GM18526 (cell line): ENCODE data around the gene RAPGEF1.

ENCODE experiments used
- POLR2A ChIP-seq: IDR thresholded peaks from 3 replicates; pipeline ENCODE4 v1.6.1; 2011; ENCODE audit not compliant: insufficient read length; ENCODE audit errors: extremely low read depth

RAPGEF1 gene

GRCh38 chr9:131757549-131757948, 17.7 kb upstream of the RAPGEF1 start:
- TF ChIP-seq POLR2A, result no peak

DNA sequence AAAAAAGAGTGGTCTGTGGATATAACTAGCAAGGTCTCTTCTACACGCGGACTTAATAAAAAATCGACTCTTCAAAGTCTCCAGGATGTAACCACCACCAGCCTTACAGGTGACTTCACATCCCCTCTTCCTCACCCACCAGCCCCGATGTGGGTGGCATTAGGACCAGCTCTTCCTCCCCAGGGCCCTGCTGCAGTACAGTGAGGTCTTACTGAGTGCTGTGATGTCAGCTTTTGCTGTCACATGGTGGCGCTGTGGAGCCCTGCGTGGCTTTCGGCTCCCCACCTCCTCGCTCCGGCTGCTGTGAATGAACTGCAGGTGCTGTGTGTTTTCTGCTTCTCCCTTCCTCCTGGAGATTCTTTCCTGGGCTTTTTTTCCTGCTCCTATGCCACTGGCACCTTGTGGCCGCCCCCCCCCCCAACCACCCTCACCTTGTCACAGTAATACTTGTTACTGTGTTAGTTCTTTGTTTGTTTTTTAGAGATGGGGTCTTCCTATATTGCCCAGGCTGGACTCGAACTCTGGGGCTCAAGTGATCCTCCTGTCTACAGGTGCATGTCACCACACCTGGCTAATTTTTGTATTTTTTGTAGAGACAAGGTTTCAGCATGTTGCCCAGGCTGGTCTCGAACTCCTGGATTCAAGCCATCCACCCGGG, 15.8 kb upstream of the RAPGEF1 start:
- no peak for TF ChIP-seq POLR2A

GRCh38 chr9:131754846-131755245, 15.0 kb upstream of the RAPGEF1 start:
- TF ChIP-seq POLR2A, result no peak

DNA sequence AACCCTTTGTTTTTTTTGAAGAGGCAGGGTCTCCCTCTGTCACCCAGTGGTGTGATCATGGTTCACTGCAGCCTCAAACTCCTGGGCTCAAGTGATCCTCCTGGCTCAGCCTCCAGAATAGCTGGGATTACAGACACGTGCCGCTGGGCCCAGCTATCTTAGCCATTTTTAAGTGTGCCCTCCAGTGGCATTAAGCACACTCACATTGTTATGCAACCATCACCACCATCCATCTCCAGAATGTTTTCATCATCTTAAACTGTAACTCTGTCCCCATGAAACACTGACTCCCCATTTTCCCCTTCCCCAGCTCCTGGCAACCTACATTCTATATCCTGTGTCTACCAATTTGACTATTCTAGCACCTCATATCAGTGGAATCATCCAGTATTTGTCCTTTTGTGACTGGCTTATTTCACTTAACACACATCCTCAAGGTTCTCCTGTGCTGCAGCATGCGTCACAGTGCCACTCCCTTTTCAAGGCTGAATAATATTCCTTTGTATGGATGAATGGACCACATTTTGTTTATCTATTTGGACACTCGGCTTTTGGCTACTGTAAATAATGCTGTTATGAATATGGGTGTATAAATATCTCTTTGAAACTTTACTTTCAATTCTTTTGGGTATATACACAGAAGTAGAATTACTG, 12.5 kb upstream of the RAPGEF1 start:
- no peak for TF ChIP-seq POLR2A

GRCh38 chr9:131748411-131748955, 8.6 kb upstream of the RAPGEF1 start:
- TF ChIP-seq POLR2A, result no peak

GRCh38 chr9:131747352-131747751, 7.5 kb upstream of the RAPGEF1 start:
- TF ChIP-seq POLR2A, result no peak

DNA sequence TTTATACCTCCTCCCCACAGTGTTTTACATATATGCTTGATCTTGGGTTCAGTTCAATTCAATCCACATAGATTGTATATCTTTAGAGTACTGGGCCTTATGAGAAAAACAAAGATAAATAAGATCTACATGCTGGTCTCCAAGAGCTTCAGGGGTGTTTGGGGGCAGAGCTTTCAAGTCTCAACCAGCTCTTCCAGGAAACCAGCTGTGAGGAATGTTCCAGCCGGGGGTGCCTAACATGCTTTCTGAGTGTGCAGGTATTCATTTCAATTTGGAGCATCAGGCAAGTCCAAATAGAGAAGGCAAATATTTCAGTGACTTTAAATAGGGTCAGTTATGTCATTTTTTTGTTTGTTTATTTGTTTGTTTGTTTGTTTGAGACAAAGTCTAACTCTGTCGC, 5.7 kb upstream of the RAPGEF1 start:
- TF ChIP-seq POLR2A, result no peak

DNA sequence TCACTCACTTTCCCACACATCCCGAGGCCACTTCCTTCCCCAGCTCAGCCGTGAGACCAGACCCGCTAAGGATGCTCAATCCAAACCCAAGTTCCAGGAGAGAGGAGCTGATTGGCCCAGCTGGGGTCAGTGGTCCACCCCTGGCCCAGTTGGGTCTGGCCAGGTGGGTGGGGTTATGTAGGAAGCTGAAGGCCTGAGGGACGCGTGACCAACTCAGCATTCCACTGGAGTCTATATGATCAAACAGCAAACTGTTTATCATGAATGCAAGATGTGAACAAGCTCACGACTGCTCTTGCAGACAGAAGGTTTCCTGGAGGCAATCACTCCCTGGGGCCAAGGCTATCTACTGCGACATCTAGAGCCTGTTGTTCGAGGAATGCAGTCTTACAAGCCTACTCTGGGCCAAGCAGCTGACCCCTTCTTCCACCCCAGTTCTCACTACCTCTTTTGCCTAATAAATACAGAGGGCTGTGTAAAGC, 4.9 kb upstream of the RAPGEF1 start:
- TF ChIP-seq POLR2A, result no peak

DNA sequence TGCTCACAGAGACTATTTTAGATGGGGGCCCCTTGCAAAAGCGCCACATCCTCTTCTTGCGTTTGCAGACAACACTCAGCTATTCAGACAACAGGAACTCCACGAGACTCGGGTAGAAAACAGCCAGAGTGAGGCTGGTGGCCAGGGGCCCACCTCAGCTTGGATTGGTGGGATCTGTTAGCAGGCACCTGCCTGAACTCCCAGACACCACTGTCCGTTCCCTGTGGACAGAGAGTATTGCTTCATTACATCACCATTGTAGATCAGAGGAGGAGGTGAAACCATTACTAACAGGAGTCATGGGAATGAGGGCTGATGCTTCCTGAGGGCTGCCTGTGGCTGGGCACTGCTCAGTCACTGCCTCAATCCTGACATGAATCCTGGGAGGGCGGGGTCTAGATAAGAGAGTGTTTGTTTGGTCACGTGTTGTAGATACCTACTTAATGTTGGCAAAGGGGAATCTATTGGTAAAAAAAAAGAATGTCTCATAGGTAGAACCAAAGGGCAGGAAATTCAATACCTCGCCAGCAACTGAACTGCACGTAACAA, 4.4 kb upstream of the RAPGEF1 start:
- TF ChIP-seq POLR2A, result no peak

GRCh38 chr9:131743501-131743900, 3.6 kb upstream of the RAPGEF1 start:
- no peak for TF ChIP-seq POLR2A

DNA sequence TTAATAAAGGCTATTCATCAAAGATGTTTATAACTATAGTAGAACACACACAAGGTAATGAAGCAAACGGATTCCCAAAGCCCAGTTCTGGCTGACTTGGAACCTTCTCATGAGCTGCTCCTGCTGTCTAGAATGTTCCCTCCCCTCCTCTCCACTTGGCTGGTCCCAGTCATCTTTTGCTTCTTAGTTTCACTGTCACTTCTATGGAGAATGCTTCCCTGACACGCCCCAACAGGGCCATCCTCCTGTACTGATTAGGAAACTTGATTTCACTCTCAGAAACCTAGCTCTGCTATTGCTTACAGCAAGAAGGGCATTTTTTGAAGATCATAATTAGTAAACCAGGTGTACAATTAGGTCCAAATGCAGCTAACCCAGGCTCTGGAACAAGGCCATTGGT, 3.2 kb upstream of the RAPGEF1 start:
- no peak for TF ChIP-seq POLR2A

- TF ChIP-seq POLR2A, result no peak
Measured at GRCh38 chr9:131740898-131741297, 1.0 kb upstream of the RAPGEF1 start.

DNA sequence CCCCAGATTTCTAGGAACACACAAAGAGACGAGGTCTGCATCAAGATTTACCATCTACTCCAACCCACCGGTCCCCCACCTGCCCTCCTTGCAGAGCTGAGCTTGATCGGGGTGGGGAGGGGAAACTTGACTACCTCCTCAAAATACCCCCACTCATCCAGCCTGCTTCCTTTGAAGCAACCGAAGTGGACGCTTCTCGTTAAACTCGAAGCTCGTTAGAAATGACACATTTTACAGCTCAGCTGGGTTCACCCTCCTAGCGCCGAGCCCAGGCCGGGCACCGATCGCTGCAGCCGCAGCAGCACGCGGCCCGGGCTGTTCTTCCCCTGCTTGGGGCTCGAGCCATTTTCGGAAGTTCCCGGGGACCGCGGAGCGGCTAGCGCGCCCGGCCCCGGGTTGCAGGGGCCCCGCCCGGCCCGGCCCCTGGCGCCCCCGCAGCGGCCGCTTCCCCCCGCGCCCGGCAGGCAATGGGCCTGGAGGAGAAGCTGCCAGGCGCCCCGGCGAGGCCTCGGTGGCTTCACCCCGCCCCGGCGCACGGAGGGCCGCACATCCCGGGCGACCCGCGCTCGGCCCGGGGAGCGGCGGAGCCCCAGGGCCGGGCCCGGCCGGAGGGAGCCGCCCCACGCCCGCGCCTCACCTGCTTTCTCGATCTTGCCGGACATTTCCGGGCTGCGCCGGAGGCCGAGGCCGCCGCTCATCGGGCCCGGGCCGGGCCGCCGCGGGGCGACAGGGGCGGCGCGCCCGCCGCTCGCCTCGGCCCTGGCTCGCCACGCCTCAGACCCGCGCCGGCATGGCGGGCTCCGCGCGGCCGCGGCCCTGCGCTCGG, 530 bp downstream of the RAPGEF1 start:
- no peak for TF ChIP-seq POLR2A

DNA sequence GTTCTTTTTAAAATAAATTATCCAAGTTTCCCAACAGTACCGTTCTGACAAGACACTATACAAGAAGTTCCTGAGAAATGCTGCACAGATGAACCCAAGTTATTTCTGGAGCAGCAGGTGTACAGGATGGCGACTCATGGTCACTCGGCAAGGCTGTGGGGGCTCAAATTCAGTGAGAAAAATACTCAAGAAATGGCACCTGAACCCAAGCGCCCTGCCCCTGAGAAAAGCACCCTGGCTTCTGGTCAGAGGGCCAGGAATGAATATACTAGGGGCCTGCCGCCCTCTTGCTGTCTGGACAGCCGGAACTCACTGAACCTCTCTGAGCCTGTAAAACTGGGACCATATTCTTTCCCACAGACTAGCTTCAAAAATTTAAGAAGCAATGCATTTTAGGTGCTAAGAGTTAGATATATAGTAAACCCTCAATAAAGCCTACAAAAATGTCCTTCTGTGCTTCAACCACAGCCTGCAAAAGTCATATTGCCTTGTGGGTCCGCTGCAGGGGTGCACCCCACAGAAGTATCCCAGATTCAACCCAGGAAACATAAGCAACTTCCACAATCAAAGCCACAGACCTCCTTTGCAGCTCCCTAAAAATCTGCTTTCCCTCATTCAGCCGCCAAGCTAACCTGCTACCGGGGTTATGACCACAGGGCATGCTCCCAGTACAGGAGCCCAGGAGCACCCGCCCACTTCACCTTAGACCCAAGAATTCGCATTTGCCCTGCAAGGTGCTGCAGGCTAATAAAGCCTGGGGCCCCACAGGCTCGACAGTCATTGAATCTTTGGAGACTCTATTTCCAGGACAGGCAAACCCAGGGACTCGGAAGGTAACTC, 1.4 kb downstream of the RAPGEF1 start:
- TF ChIP-seq POLR2A, result no peak
